ENCODE measurements around the gene SAMD1. TPM values are rescaled to one million over a fixed set of nuclear protein-coding genes. Genes with fewer than 3 reads are reported as not detected.
"Not testable (repeated sequence)": the region's sequence is repeated elsewhere in the genome, so short reads cannot be mapped to it uniquely, and the experiment has no call there.

The SAMD1 gene
- total RNA-seq, 1 experiment from 2014 or later, result 47.1 TPM

GRCh38 chr19:14051980-14052379, 38.6 kb downstream of the SAMD1 start:
- Histone ChIP-seq H3K9me3 (peaks cover 6% of the 10 kb centered on the region; the same call in 1 of the 2 replicates), H3K27me3 (replicated peaks; ENCODE audit: control insufficient read depth, insufficient read depth, low read length) (no peaks in the 10 kb centered on the region), H3K4me1 (no peaks in the 10 kb centered on the region), H3K4me3 (ENCODE audit: low read depth, low read length) (no peak overlapping the region), H3K36me3 (ENCODE audit: control insufficient read depth, insufficient read depth, low read length) (no peaks in the 10 kb centered on the region; the same call in 1 of the 2 replicates)
- Mint-ChIP-seq H3K4me3 (ENCODE audit: unreplicated experiment) (no peak overlapping the region), H3K27me3 (ENCODE audit: insufficient read depth, unreplicated experiment) (no peaks in the 10 kb centered on the region), H3K9me3 (ENCODE audit: unreplicated experiment) (no peaks in the 10 kb centered on the region), H3K36me3 (ENCODE audit: insufficient read depth, unreplicated experiment) (peaks cover 12% of the 10 kb centered on the region), H3K27ac (ENCODE audit: unreplicated experiment) (no peak overlapping the region), H3K4me1 (ENCODE audit: low read depth, unreplicated experiment) (no peaks in the 10 kb centered on the region)
- TF ChIP-seq, protein P1, sequence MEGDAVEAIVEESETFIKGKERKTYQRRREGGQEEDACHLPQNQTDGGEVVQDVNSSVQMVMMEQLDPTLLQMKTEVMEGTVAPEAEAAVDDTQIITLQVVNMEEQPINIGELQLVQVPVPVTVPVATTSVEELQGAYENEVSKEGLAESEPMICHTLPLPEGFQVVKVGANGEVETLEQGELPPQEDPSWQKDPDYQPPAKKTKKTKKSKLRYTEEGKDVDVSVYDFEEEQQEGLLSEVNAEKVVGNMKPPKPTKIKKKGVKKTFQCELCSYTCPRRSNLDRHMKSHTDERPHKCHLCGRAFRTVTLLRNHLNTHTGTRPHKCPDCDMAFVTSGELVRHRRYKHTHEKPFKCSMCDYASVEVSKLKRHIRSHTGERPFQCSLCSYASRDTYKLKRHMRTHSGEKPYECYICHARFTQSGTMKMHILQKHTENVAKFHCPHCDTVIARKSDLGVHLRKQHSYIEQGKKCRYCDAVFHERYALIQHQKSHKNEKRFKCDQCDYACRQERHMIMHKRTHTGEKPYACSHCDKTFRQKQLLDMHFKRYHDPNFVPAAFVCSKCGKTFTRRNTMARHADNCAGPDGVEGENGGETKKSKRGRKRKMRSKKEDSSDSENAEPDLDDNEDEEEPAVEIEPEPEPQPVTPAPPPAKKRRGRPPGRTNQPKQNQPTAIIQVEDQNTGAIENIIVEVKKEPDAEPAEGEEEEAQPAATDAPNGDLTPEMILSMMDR (IDR thresholded peaks at IDR 0.05; ENCODE audit: insufficient read depth in 1 of 2, low read depth in 1 of 2, low read length in 1 of 2, severe bottlenecking in 1 of 2, unreplicated experiment in 1 of 2), result no peak
- no TSS peak for BruUV-seq (replicated peaks)
- intact Hi-C loops (cut with micrococcal nuclease; ENCODE audit: unreplicated experiment), result no loop called here
- no peak for DNase-seq
- ChIA-PET POLR2A (no interaction called here), CTCF (no interaction called here)

DNA sequence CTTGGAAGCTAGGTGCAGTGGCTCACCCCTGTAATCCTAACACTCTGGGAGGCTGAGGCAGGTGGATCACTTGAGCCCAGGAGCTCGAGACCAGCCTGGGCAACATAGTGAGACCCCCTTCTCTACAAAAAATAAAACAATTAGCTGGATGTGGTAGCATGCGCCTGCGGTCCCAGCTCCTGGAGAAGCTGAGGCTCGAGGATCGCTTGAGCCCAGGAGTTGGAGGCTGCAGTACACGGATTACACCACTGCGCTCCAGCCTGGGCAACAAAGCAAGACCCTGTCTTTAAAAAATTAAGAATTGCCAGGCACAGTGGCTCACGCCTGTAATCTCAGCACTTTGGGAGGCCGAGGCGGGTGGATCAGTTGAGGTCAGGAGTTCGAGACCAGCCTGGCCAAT, 39.6 kb downstream of the SAMD1 start:
- CTCF ChIA-PET; intact Hi-C loops (cut with micrococcal nuclease; ENCODE audit: unreplicated experiment); H3K27me3 Mint-ChIP-seq (ENCODE audit: insufficient read depth, unreplicated experiment); H3K9me3 ChIP-seq; DNase-seq; H3K27me3 ChIP-seq (replicated peaks; ENCODE audit: control insufficient read depth, insufficient read depth, low read length); H3K9me3 Mint-ChIP-seq (ENCODE audit: unreplicated experiment); H3K4me3 Mint-ChIP-seq (ENCODE audit: unreplicated experiment); H3K4me1 Mint-ChIP-seq (ENCODE audit: low read depth, unreplicated experiment); POLR2A ChIA-PET; BruUV-seq (replicated peaks); H3K27ac Mint-ChIP-seq (ENCODE audit: unreplicated experiment); H3K4me3 ChIP-seq (ENCODE audit: low read depth, low read length); H3K4me1 ChIP-seq; H3K36me3 ChIP-seq (ENCODE audit: control insufficient read depth, insufficient read depth, low read length): not testable (repeated sequence)
- H3K36me3 Mint-ChIP-seq (ENCODE audit: insufficient read depth, unreplicated experiment), result peaks cover 12% of the 10 kb centered on the region

- ChIA-PET CTCF (no interaction called here), POLR2A (no interaction called here)
- no peaks in the 10 kb centered on the region for H3K9me3 Mint-ChIP-seq (ENCODE audit: unreplicated experiment)
- no peak overlapping the region for H3K27ac Mint-ChIP-seq (ENCODE audit: unreplicated experiment)
- Histone ChIP-seq H3K4me1 (no peaks in the 10 kb centered on the region), H3K36me3 (ENCODE audit: control insufficient read depth, insufficient read depth, low read length) (no peaks in the 10 kb centered on the region), H3K9me3 (peaks cover 6% of the 10 kb centered on the region; the same call in 1 of the 2 replicates), H3K4me3 (ENCODE audit: low read depth, low read length) (no peak overlapping the region), H3K27me3 (replicated peaks; ENCODE audit: control insufficient read depth, insufficient read depth, low read length) (no peaks in the 10 kb centered on the region)
- no peak overlapping the region for H3K4me3 Mint-ChIP-seq (ENCODE audit: unreplicated experiment)
- TF ChIP-seq, protein P1 (IDR thresholded peaks at IDR 0.05; ENCODE audit: insufficient read depth in 1 of 2, low read depth in 1 of 2, low read length in 1 of 2, severe bottlenecking in 1 of 2, unreplicated experiment in 1 of 2), result no peak
- intact Hi-C loops (cut with micrococcal nuclease; ENCODE audit: unreplicated experiment), result no loop called here
- no peaks in the 10 kb centered on the region for H3K27me3 Mint-ChIP-seq (ENCODE audit: insufficient read depth, unreplicated experiment)
- peaks cover 12% of the 10 kb centered on the region for H3K36me3 Mint-ChIP-seq (ENCODE audit: insufficient read depth, unreplicated experiment)
- no TSS peak for BruUV-seq (replicated peaks)
- DNase-seq, result no peak
- H3K4me1 Mint-ChIP-seq (ENCODE audit: low read depth, unreplicated experiment), result no peaks in the 10 kb centered on the region
Observed at GRCh38 chr19:14050512-14050911, 40.0 kb downstream of the SAMD1 start.
